GM19328 (cell line): Measurements from ENCODE around the gene PCED1A.

Experiments used
- ATAC-seq: cut with Tn5 transposase; IDR thresholded peaks from one replicate; pipeline ENCODE4 v1.9.1; 2021; ENCODE audit warnings: mild to moderate bottlenecking, moderate library complexity; ENCODE audit not compliant: unreplicated experiment

PCED1A gene

GRCh38 chr20:2805689-2806350 is 34.6 kb downstream of the PCED1A start:
- no peak for ATAC-seq

DNA sequence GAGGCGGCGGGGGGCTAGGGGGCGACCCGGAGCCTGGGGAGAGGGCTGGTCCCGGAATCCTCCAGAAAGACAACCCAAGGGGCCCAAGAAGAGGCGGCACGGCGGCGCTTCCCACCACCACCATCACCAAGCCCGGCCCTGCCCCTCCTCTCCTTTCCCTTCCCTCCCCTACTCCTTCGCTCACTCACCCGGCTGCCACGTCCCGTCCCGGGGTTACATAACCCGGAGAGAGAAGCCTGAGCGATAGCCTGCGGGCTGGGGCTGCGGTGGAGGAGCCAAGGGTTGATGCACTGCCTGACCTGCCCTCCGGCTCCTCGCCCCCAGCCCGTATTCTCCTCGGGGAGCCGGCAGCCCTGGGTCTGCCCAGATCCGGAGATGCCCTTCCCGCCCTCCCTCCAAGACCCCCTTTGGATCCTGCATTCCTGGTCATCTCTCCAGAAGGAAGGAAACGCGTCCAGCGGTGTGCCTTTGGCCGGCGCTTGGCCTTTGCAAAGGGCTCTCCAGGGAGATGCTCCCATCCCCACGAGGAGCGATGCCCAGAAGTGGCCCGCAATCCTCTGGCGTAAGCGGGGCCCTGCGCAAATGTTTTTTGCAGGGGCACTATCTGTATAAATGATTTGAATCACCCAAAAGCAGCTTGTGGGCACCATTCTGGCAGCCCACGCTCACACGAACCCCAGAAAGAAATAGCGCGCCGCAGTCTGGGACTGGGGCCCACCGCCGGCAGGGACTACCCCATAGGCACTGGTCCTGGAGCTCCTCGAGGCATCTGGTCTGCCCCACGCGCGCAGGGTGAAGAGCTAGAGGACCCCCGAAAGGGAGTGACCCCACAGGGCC is 35.4 kb downstream of the PCED1A start:
- no peak for ATAC-seq

GRCh38 chr20:2804041-2804828 is 36.2 kb downstream of the PCED1A start:
- ATAC-seq, result no peak

GRCh38 chr20:2801286-2801728 is 39.1 kb downstream of the PCED1A start:
- ATAC-seq, result no peak

- ATAC-seq, result no peak
Measured at GRCh38 chr20:2800521-2801285, 39.8 kb downstream of the PCED1A start, which contains the start of gene CPXM1. TSS of gene CPXM1 (minus strand) at chr20:2800627. CDS start at chr20:2800572, 55 bp downstream.

DNA sequence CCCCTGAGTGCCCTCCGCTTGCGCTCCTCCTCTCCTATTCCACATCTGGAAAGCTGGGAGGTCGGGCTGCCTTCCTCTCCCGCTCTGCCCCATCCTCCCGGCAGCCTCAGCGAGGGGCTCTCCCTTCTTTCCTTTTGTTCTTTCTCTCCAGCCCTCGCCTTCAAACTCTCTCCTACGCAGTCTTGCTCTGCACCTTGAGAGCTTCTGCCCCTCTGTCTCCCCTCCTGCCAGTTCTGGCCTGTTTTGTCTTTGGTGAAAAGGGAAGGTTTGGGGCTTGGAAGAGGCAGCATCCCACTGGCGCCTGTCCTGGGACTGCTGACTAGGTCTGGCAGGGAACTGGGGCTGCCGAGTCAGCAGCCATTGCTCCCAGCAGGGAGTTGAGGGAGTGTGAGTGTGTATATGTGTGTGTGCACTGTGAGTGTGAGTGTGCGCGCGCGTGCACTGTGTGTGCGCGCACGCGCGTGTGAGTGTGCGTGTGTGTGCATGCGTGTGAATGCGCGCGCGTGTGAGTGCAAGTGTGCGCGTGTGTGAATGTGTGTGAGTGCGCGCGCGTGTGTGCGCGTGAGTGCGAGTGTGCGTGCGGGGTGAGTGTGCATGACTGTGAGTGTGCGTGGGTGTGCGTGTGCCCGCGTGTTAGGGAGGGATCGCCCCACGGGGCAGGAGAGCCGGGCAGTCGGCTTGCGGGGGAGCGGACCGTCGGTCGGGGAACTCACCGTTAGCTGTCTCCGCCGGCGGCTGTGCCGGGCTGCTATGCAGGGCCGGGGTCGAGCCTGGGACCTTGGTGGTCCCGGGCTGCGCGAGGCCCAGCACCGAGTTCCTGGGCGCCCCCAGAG is 40.6 kb downstream of the PCED1A start:
- no peak for ATAC-seq

- no peak for ATAC-seq
Measured at GRCh38 chr20:2799271-2799670, 41.2 kb downstream of the PCED1A start.

GRCh38 chr20:2798814-2799213 is 41.6 kb downstream of the PCED1A start:
- ATAC-seq, result no peak

DNA sequence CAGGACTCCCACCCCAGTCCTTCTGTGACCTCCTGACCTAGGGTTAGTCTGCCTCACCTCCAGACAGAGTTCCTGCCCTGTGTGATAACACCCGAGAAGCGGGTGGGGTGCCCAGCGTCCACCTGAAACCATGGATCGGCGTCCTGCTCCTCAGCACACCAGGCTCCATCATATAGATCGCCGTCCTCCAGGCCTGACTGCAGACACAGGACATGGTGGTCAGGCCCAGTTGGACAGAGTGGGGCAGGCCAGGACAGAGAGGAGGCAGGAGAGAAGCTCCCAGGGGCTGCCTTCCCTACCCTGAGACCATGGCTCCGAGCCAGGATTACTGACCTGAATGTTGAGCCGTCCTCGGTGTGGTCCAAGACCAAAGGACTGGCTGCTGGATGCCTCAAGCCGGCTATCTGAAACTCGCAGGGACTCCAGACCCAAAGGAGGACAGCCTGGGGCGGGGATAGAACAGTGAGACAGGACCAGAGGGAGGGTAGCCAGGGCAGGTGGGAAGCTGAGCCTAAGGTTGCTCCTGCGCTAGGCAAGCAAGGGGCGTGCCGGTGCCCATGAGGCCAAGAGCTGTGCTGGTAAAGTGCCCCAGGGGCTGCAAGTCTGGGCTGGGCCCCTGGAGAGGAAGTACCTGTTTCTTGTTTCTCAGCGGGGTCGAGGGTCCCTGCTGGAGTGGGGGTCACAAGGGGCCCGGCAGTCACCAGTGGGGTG is 42.2 kb downstream of the PCED1A start:
- no peak for ATAC-seq

DNA sequence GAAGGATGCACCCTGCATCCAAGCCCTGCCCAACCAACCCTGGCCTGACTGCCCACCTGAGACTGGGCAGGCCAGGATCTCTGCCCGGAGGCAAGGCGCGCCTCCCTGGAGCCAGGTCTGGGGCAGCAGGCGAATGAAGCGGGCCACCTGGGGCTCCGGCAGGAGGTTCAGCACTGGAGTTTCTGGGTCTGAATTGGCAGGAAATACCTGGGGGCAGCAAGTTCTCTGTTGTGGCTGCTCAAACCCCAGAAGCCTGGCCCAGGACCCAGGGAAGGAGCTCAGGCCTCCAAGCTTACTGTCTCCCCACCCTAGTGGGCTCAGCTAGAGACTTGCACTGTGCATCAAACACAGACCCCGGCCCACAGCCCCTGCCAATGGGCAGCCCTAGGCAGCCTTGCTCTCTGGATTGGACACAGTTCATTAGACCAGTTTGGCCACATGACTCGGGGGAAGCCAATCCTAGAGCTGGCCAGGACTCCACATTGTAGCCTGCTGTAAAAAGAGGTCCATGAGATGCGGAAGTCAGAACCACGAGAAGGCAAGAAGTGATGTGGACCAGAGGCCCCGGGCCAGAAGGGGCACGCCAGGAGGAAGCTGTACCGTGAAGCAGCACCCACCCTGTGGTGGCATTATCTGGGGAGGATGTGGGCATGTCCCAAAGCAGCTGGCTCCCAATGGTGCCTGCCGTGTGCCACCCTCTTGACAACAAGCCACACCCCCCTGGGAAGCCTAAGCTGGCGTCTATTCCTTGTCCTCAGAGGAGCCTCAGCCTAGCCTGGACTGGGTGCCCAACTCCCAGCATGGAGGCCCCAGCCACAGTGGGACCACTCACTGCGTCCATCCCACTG is 43.1 kb downstream of the PCED1A start:
- no peak for ATAC-seq

- ATAC-seq, result no peak
Measured at GRCh38 chr20:2796011-2796660, 44.3 kb downstream of the PCED1A start.

DNA sequence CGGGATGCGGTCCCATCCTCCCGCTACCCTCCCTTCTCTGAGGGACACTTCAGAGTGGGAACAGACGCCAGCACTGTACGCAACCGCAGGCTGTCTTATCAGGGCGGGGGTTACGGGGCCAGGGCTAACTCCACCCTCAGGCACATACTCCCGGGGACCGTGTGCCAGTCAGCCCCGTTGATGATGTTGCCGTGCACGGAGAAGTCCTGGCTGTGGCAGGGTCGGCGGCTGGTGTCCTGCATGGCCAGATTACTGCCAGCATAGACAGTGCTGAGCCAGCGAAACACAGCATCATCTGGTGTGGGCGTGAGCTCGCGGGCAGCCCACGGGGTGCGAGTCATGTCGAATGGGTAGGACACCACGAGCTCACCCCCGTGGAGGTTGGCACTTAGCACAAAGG is 45.0 kb downstream of the PCED1A start:
- ATAC-seq, result no peak

GRCh38 chr20:2794866-2795447 is 45.5 kb downstream of the PCED1A start:
- no peak for ATAC-seq

GRCh38 chr20:2794202-2794748 is 46.2 kb downstream of the PCED1A start:
- ATAC-seq, result no peak

DNA sequence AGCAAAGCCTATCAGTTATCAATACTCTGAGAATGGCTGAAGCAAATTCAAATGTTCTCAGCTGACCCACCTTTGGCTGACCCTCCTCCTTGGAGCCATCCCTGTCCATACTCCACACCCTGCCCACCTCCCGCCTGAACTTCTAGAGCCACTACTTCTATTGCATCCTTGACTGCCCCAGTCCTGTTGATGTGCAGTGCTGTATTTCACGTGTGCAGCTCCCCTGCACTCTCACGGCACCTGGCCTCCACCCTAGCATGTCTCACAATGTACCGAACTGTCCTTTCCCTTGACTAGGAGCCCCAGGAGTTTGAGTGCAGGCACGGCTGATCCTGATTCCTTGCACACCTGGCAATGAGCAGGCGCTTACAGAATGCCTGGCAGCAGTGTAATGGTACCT is 47.0 kb downstream of the PCED1A start:
- ATAC-seq, result no peak
